Measurements from ENCODE around the gene INTS1. TPM values are rescaled to one million over a fixed set of nuclear protein-coding genes. Genes with fewer than 3 reads are reported as not detected.

The INTS1 gene, protein sequence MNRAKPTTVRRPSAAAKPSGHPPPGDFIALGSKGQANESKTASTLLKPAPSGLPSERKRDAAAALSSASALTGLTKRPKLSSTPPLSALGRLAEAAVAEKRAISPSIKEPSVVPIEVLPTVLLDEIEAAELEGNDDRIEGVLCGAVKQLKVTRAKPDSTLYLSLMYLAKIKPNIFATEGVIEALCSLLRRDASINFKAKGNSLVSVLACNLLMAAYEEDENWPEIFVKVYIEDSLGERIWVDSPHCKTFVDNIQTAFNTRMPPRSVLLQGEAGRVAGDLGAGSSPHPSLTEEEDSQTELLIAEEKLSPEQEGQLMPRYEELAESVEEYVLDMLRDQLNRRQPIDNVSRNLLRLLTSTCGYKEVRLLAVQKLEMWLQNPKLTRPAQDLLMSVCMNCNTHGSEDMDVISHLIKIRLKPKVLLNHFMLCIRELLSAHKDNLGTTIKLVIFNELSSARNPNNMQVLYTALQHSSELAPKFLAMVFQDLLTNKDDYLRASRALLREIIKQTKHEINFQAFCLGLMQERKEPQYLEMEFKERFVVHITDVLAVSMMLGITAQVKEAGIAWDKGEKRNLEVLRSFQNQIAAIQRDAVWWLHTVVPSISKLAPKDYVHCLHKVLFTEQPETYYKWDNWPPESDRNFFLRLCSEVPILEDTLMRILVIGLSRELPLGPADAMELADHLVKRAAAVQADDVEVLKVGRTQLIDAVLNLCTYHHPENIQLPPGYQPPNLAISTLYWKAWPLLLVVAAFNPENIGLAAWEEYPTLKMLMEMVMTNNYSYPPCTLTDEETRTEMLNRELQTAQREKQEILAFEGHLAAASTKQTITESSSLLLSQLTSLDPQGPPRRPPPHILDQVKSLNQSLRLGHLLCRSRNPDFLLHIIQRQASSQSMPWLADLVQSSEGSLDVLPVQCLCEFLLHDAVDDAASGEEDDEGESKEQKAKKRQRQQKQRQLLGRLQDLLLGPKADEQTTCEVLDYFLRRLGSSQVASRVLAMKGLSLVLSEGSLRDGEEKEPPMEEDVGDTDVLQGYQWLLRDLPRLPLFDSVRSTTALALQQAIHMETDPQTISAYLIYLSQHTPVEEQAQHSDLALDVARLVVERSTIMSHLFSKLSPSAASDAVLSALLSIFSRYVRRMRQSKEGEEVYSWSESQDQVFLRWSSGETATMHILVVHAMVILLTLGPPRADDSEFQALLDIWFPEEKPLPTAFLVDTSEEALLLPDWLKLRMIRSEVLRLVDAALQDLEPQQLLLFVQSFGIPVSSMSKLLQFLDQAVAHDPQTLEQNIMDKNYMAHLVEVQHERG (N-terminal part only)
- total RNA-seq, result 21.1 TPM

DNA sequence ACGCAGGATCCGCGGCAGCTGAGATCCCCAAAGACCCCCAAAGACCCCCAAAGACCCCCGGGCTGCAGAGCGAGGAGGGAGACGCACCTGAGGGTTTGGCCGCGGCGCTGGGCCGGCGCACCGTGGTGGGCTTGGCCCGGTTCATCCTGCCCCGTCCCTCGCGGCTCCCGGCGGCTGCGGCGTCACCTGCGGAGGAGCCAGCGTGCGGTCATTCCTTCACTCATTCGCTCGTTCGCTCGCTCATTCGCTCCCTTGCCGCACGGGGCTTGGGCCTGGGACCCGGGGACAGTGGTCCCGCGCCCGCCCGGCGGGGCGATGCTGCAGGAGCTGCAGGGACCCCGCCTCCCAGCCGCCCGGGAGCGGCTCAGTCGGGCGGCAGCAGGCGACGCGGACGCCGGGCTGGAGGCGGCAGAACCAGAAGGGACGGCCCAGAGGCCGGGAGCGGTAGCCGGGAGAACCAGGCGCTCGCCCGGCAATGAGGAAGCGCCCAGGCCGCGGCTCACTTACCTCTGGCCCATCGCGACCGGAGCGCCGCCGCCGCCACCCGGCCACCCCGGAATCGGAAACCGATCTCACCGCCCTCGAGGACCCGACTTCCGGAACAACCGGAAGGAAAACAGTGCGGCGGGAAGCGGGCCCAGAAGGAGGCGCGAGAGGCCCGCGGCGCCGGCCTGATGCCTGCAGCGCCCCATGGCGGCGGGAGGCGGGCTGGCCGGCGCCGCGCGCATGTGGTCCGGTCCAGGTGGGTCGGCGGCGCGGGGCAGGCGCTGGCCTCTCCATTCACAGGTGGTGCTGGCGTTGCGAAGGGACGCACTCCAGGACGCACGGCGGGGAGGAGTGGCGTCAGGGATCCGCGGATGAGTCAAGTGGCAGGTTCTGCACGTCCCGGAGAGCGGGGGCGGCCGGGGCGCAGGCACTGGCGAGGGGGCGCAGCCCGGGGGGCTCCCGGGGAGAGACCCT, at the start of gene INTS1:
Gene INTS1 (minus strand): TSS at position 574 of the 960 bp plus-strand sequence. CDS start 429 bp downstream, at position 145.
- peak; percentile 74 for DNase-seq

DNA sequence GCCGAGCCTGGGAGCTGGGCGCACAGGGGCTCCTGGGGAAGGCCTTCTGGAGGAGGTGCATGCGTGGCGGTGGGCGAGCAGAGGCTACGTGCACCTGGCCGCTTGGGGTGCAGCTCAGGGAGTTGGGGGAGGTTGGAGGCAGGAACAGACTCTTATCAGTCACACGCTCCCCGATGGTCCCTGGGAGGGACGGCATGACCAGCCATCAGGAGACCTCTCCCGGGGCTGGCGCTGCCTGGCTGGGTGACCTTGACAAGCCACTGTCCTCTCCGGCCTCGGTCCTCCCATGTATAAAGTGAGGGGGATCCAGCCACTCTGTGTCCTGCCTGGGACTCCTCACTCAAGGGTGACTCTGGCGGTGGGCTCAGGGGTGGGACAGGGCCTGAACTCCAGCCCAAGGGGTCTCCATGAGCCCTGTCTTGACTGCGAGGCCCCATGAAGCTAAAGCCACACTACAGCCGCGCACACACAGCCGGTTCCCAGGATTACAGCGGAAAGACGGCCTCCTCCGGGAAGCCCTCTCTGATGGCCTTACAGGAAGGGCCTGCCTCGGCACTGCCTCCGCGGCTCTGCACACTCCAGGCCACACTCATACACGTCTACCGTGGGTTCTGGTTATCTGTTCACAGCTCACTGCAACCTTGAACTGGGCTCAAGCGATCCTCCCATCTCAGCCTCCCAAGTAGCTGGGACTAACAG, 49.5 kb upstream of the INTS1 start:
- DNase-seq, result no peak

DNA sequence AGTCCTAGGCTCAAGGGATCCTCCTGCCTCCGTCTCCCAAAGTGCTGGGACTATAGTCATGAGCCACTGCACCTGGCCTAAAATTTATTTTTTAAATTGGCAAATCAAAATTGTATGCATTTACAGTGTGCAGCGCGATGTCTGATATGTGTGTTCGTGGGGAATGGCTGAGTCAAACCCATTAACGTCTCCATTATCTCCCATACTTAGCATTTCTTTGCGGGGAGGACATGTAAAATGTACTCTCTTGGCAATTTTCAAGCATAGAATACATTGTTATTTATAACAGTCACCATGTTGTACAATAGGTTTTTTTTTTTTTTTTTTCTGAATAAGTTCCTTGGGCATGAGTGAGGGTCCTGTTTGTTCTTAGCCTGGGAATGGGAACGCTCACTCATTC, 48.0 kb upstream of the INTS1 start:
- DNase-seq, result no peak

DNA sequence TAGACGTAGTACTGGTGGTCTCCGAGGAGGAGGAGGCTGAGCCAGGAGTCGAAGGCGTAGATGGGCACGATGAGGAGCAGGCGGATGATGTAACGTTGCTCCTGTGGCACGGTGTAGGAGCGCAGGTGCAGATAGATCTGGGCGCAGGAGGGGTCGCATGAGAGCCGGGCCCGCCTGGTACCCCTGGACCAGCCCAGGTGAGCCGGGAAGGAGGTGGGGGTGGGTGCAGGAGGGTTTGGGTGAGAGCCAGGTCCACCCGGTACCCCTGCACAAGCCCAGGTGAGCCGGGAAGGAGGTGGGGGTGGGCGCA, 46.6 kb upstream of the INTS1 start:
- no peak for DNase-seq

DNA sequence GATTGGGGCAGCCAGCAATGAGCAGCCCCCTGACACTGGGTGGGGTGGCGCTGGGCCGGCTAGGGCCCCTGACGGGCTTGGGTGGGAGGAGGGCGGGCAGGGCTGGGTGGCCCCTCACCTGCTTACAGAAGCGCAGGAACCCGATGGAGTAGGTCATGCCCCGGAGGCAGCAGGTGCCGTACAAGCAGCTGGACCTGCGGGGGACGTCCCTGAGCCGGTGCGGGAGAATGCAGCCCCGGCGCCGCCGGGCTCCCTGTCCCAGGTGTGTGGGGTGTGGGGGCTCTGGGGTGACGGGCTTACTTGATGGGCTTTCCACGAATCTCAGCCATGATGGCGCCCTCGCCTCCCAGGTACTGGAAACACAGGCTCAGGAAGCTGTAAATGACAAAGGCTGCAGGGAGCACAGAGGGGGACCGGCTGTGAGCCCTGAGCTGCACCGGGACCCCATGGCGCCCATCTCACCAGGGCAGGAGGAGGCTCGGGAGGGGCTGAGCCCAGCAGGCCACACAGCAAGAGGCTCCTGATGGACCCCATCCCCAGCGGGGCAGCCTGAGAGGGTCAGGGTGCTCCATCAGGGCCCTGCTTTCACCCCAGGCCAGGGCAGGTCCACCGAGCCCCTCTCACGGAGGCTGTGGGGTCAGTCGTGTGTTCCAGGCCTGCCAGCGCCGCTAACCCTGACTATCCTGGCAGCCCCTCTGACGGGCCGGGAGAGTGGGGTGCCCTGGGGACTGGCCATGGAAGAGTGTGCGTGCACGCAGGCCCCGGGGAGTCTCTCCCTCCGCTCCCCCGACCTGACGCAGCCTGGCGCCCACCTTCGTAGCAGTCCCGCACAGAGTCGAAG, 46.0 kb upstream of the INTS1 start:
- DNase-seq, result no peak

DNA sequence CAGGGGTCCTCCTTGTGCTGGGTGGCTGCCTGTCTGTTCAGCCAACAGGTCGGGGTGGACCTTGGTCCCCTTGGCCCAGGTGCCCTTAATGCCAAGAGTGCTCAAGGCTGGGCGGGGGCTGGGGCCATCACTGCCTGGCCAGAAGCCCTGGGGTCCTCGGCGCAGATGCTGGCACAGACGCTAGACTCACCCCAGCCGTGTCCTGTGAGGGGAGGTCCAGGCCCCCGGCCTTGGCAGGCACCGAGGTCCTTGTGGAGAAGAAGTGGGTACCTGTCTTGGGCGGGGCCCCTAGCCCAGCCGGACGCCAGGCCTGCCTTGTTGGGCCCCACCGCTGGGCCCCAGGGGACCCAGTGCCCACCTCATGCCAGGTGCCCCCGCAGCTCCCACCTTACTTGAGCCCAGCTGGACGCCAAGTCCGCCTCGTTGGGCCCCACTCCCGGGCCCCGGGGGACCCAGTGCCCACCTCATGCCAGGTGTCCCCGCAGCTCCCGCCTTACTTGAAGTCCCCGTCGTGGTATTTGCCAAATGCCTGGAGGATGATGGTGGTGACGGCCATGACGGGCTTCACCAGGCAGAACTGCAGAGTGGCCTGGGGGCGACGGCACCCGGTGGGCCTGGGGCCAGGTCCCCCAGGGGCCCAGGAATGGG, 45.3 kb upstream of the INTS1 start:
- DNase-seq, result no peak

DNA sequence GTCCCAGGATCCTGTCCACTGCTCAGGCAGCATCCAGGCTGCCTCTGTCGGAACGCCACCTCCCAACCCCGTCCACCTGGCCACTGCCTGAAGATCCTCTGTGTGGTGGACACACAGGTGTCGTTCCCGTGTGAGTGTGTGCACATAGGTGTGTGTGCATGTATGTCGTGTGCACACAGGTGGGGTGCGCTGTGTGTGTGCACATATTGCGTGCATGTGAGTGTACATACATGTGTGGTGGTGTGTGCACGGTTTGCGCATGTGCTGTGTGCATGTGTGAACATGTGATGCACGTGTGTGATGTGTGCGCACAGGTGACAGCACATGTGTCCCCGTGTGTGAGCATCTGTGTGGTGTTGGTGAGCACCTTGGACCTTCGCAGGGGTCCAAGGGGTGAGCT, 44.8 kb upstream of the INTS1 start:
- no peak for DNase-seq

DNA sequence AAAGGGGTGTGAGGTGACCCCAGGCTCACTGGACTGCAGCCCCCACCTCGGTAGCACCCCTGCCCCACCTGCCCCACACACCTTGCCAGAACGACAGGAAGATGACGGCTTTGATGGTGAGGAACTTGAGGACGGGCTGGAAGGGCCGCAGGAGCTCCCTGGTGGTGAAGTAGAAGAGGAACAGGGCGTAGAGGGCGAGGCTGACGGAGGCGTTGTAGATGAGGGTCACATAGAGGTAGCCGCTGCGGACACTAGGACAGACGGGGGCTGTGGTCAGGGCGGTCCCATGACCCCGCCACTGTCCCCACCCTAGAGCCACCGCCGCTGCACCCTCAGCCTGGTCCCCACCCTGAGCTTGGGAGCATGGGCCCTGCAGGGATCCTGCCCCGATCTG, 44.2 kb upstream of the INTS1 start:
- DNase-seq, result no peak

DNA sequence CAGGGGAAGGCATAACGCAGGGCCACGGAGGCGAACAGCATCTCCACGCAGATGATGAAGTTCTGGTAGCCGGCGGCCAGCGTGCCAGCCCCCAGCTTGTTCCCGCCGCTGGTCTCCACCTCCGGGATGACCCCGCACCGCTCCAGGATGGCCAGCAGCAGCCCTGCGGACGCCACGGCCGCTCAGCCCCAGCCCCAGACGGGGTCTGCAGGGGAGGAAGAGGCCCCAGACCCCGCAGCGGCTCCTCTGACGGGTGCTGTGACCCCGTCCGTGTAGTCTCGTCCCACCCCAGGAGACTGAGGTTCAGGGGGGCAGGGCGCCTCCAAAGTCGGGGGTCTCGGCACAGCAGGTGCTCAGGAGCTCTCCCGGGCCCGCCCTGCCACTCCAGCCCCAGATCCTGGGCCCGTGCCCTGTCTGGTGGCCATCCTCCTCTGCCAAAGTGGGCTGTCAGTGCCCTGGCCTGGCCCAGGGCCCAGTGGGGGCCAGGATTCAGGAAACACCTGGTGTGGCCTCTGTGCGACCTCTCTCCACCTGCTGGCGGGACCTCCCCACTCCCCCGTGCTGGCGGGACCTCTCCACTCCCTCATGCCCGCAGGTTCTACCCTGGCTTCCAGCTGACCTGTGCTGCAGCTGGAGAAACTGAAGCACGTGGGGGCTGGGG, 43.7 kb upstream of the INTS1 start:
- DNase-seq, result no peak

DNA sequence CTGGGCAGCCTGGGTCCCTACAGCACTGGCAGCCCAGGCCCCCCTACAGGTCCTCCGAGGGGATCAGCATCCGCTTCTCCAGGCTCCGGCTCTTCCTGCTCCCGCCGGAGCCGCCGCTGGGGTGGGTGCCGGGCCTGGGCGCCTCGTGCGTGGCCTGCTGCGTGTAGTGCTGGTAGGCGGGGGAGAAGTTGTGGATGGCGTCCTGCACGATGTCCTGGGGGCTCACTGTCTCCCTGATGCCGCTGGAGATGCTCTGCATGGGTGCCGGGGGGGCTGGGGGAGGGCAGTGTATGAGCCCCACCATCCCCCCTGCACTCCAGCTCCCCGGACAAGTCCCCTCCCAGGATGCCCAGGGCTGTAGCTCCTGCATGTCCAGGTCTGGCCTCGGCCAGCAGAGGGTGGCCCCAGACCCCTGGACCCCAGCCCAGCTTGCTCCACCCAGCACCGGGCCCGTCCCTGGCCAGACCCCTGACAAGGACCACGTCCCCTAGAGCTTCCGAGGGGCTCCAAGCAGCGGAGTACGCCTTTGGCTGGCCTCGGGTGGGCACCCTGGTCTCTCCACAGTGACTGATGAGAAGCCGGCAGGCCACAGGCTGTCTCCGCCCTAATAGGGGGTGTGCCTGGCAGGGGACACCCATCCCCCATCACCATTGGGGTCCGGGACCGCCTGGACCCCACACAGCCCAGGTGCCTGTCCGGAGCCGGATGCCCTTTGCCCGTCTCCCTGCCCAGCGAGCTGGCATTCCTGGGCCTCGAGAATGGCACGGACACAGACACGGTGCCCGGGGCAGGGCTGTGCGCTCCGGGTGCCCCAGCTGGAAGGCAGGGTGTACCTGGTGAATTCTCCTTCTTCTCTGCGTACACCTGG, 43.0 kb upstream of the INTS1 start:
- DNase-seq, result no peak

DNA sequence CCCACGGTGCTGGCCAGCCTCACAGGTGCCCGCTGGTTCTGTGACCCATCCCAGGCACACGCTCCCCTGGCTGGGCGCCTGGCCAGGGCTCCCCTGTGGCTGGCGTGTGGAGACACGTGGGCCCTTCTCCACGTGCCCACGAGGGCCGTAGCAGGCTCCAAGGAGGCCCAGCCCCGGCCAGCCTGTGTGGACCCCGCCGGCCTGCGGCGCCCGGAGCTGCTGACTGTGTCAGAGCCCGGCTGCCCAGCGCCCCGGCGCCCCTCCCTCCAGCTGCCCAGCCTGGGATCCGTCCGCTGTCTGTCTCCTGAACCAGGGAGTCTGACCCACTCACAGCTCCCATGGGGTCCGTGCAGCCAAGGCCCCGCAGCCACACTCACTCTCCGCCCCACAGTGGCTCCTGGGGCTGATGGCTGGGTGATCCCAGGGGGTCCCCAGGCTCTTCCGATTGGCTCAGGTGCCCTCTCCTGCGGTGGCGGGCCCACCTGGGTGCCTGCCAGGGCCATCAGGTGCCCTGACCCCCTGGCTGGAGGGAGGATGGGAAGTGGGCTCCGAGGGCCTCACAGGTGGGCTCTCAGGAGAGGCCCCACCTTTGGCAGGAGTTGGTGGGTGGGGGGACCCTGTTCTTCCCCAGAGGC, 42.2 kb upstream of the INTS1 start:
- no peak for DNase-seq

DNA sequence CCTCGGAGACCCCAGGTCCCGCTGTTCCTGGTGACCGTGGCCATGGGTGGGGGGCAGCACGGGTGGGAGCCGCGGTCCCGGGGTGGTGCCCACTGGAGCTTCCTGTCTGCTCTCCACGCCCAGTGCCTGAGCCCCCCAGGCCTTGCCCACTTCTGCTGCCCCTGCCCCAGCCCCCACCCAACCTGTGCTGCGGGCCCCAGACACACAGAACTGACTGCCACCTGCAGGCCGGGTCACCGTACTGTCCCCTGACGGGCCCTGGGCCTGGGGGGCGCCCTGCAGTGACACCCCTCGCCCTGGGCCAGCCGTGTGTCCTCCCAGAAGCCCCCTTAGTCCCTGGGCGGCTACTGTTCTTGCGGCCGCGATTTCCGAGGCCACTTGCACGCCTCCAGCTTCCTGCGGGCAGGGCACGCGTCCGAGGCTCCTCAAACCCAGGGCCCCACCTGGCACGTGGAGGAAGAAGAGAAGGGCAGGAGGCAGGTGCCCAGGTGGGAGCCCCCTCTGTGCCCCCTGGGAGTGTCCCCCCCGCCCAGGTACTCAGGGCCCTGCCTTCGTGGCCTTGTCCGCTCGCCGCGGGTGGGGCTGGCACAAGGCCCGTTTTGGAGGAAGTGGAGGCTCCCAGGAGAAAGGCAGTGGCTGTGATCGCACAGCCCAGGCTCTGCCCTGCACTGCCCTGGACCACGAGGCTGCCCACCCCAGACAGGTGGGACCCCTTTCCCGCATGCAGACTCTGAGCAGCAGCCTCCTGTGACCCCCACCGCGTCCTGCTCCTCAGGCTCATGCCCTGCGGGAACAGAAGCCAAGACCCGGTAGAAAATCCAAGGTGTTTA, 41.4 kb upstream of the INTS1 start:
- DNase-seq, result no peak

DNA sequence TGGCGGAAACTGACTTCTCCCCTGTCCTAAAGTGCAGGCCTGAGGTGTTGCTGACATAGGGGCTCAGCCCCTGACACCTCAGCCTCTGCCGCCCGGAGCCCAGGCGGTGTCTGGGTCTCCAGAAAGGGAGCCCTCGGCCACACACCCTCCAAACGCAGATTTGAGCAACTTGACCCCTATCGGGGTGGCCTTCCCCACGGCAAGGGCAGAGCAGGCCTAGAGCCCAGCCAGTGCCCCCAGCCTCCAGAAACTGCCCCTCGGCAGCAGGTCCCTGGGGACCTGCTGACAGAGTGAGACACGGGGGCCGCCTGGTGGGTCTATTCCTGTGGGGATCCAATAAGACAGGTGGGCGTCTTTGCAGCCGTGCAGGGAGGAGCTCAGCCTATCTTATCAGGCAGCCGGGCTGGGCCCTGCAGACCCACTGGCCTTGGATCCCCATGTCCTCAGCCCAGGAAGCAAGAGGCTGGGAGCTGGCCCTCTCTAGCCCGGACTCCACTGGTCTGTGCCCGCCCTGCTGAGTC, 40.8 kb upstream of the INTS1 start:
- DNase-seq, result no peak

DNA sequence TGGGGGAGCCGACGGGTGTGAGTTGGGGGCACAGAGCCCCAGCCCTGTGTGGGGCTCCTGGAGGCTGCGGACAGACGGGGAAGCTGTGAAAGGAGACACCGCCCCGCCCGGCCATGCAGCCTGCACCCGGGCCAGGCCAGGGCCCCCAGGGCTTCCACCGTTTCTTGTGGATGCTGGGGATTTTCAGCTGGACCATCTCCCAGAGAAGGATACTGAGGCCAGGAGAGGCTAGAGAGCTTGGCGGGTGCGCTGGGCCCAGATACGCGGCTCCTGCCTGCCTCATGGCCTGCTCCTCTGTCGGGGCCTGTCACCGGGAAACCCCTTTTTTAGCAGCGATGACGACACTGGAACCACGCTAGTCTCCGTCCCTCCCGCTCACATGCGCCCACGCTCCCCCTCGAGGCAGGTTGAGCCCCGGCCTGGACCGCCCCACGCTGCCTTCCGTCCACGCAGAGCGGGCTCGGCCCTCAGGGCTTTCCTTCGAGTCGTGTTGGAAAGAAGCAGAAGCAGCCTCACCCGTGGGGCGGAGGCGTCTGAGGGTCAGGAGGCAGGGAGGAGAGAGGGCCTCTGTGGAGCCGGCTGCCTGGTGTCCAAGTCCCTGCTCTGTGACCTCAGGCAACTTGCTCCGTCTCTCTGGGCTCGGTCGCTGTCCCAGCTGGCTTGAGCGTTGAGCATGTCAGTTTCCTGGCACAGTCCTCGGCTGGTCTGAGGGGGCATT, 40.1 kb upstream of the INTS1 start:
- no peak for DNase-seq

DNA sequence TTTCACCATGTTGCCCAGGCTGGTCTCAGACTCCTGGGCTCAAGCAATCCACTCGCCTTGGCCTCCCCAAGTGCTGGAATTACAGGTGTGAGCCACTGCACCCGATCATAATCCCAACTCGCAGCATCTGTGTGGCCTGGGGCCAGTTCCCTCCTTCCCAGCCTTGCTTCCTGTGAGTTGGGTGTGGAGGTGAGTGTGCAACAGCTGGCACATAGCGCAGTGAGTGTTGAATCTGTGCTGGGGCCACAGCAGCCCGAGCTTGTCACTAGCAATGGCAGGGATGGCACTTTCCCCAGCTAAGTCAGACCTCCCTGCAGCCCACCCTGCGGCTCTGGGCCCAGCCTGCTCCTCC, 39.6 kb upstream of the INTS1 start:
- DNase-seq, result no peak

All from skin of body (tissue), 2 donors.